Choroid plexus epithelial cell (primary cell): ENCODE data around the gene UAP1.

Experiments used
- DNase-seq: peaks from one replicate; pipeline ENCODE4 v3.0.0-alpha.2; 2010; ENCODE audit warnings: low read depth
- H3K4me3 ChIP-seq: 2 replicates; pipeline ENCODE4 v1.5.1; 2011; ENCODE audit warnings: low read depth, mild to moderate bottlenecking, control low read depth, low read length, moderate library complexity
- CTCF ChIP-seq: conservative IDR thresholded peaks from 2 replicates; pipeline ENCODE4 v1.5.1; 2011; ENCODE audit warnings: low read depth, mild to moderate bottlenecking, control low read depth, inconsistent platforms, low read length, moderate library complexity

Gene UAP1

GRCh38 chr1:162626761-162627160 is 65.2 kb downstream of the UAP1 start:
- peak overlapping the region; percentile 28 for H3K4me3 ChIP-seq
- peak; percentile 30 for DNase-seq
- no peak for TF ChIP-seq CTCF

- peak; percentile 54 for TF ChIP-seq CTCF
- peak; percentile 73 for DNase-seq
- H3K4me3 ChIP-seq = no peak overlapping the region
Measured at GRCh38 chr1:162627662-162628296, 66.3 kb downstream of the UAP1 start.

GRCh38 chr1:162629077-162629627 is 67.6 kb downstream of the UAP1 start:
- TF ChIP-seq CTCF = no peak
- DNase-seq = peak; percentile 27
- no peak overlapping the region for H3K4me3 ChIP-seq

- no peak overlapping the region for H3K4me3 ChIP-seq
- no peak for TF ChIP-seq CTCF
- peak; percentile 87 for DNase-seq
Measured at GRCh38 chr1:162629651-162630050, 68.1 kb downstream of the UAP1 start.

GRCh38 chr1:162631546-162632191 is 70.1 kb downstream of the UAP1 start:
- peak; percentile 86 for DNase-seq
- H3K4me3 ChIP-seq = peak overlapping the region; percentile 59
- no peak for TF ChIP-seq CTCF

- H3K4me3 ChIP-seq = peak within 1 kb of the TSS; percentile 59
- peak; percentile 90 for DNase-seq
Measured at GRCh38 chr1:162632217-162632666, 70.7 kb downstream of the UAP1 start, which contains the start of gene DDR2. DDR2 (plus strand) TSS chr1:162632464; CDS start chr1:162719064, 86,600 bp downstream.

More at GRCh38 chr1:162632217-162632666, 70.7 kb downstream of the UAP1 start, which contains the start of gene DDR2:
- TF ChIP-seq CTCF = no peak
